Lower lobe of right lung (tissue), 2 donors: ENCODE measurements around the gene SH2D6. TPM values are rescaled to one million over a fixed set of nuclear protein-coding genes. Genes with fewer than 3 reads are reported as not detected.

Experiments used
- ATAC-seq, 2 donors: fragments of 200-7000 bp; cut with Tn5 transposase; one replicate each; pipeline ENCODE4 v1.9.1; 2020 to 2022; ENCODE audit warnings: mild to moderate bottlenecking in 2 of 2, moderate library complexity in 2 of 2
- DNase-seq: peaks from one replicate; pipeline ENCODE4 v3.0.0-alpha.2; 2020
- H3K27ac ChIP-seq: fragments of 200-600 bp; one replicate; pipeline ENCODE4 v1.8.0; 2022
- H3K27me3 ChIP-seq: fragments of 200-600 bp; one replicate; pipeline ENCODE4 v1.8.0; 2022; ENCODE audit warnings: low read depth
- H3K36me3 ChIP-seq: fragments of 200-600 bp; one replicate; pipeline ENCODE4 v1.8.0; 2022; ENCODE audit warnings: mild to moderate bottlenecking
- H3K4me1 ChIP-seq: fragments of 200-600 bp; one replicate; pipeline ENCODE4 v1.8.0; 2022
- H3K4me3 ChIP-seq: fragments of 200-600 bp; one replicate; pipeline ENCODE4 v1.8.0; 2022; ENCODE audit warnings: mild to moderate bottlenecking
- H3K9me3 ChIP-seq: fragments of 200-600 bp; one replicate; pipeline ENCODE4 v1.8.0; 2022
- intact Hi-C: fragments of 100-400 bp; cut with DNase I; formaldehyde crosslinking; loops from one replicate; pipeline ENCODE4 v1.11.0; 2022
- total RNA-seq: library from RNA; stranded (reverse); fragmentation: NEBNext Ultra II Directional; extraction: Animal tissue kit (Norgen Biotek cat#: 25700); gene quantifications from one replicate; pipeline ENCODE4 v1.2.1, GENCODE V29; 2021
- TF ChIP-seq, protein P1 (sequence below): fragments of 200-600 bp; IDR thresholded peaks from one replicate; pipeline ENCODE4 v1.8.0; 2022; ENCODE audit warnings: antibody characterized with exemption, mild to moderate bottlenecking
- donor health status: DM: no; HTN: yes; CAD: no; lungs with severe emphysema.

Gene SH2D6
- total RNA-seq, 1 donor from 2014 or later: 0.97 TPM

DNA sequence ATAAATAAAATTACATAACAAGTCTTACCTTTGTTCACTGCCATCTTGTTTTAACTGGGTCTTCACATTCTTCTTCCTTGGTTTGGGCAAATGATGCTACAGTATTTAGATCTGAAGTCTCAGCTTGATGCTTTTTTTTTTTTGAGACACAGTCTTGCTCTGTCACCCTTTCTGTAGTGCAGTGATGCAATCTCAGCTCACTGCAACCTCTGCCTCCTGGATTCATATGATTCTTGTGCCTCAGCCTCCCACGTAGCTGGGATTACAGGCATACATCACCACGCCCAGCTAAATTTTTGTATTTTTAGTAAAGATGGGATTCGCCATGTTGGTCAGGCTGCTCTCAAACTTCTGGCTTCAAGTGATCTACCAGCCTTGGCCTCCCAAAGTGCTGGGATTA, 67.3 kb downstream of the SH2D6 start:
- DNase-seq (no peak), ATAC-seq (no peak)
- Histone ChIP-seq H3K4me3 (no peak overlapping the region), H3K4me1 (no peaks in the 10 kb centered on the region), H3K27ac (no peak overlapping the region), H3K36me3 (no peaks in the 10 kb centered on the region), H3K27me3 (no peaks in the 10 kb centered on the region), H3K9me3 (no peaks in the 10 kb centered on the region)
- intact Hi-C loops: no loop called here
- TF ChIP-seq, protein P1, sequence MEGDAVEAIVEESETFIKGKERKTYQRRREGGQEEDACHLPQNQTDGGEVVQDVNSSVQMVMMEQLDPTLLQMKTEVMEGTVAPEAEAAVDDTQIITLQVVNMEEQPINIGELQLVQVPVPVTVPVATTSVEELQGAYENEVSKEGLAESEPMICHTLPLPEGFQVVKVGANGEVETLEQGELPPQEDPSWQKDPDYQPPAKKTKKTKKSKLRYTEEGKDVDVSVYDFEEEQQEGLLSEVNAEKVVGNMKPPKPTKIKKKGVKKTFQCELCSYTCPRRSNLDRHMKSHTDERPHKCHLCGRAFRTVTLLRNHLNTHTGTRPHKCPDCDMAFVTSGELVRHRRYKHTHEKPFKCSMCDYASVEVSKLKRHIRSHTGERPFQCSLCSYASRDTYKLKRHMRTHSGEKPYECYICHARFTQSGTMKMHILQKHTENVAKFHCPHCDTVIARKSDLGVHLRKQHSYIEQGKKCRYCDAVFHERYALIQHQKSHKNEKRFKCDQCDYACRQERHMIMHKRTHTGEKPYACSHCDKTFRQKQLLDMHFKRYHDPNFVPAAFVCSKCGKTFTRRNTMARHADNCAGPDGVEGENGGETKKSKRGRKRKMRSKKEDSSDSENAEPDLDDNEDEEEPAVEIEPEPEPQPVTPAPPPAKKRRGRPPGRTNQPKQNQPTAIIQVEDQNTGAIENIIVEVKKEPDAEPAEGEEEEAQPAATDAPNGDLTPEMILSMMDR: no peak

Other genes starting within 250 kb of the SH2D6 start
- 171 TPM for gene TGOLN2, start 90.7 kb upstream of the SH2D6 start, total RNA-seq
- 55.5 TPM for gene RETSAT, start 64.2 kb upstream of the SH2D6 start, total RNA-seq
- 19.6 TPM for gene ELMOD3, start 63.9 kb upstream of the SH2D6 start, total RNA-seq
- 555 TPM for gene CAPG, start 8.3 kb upstream of the SH2D6 start, total RNA-seq
- gene MAT2A, start 120.5 kb downstream of the SH2D6 start, total RNA-seq: 183 TPM
- gene GGCX, start 142.8 kb downstream of the SH2D6 start, total RNA-seq: 62.2 TPM
- 272 TPM for gene VAMP8, start 158.9 kb downstream of the SH2D6 start, total RNA-seq
- 87.0 TPM for gene VAMP5, start 165.7 kb downstream of the SH2D6 start, total RNA-seq
- 89.8 TPM for gene RNF181, start 177.0 kb downstream of the SH2D6 start, total RNA-seq
- 28.9 TPM for gene TMEM150A, start 184.0 kb downstream of the SH2D6 start, total RNA-seq
- gene C2orf68, start 193.4 kb downstream of the SH2D6 start, total RNA-seq: 40.6 TPM
- gene USP39, start 197.5 kb downstream of the SH2D6 start, total RNA-seq: 40.2 TPM
- gene SFTPB, start 249.5 kb downstream of the SH2D6 start, total RNA-seq: 12,584 TPM